ENCODE measurements around the gene SUPT6H.

- TF ChIP-seq POLR2A (IDR thresholded peaks at IDR 0.05) (no peak), CTCF (IDR thresholded peaks at IDR 0.05) (no peak), POLR2AphosphoS5 (IDR thresholded peaks at IDR 0.05) (no peak), EP300 (IDR thresholded peaks at IDR 0.05; ENCODE audit: low read depth) (no peak)
These were observed 61.3 kb downstream of the SUPT6H start for GRCh38 chr17:28723159-28723835.

Measured in transverse colon (tissue), 4 donors.